Esophagus squamous epithelium (tissue), 4 donors: ENCODE measurements around the gene ZFP36.

Experiments
- CTCF ChIP-seq, 6 experiments: fragments of 450-650 bp in 4 of 6; fragments of 200-600 bp in 2 of 6; sonication (generic) in 2 of 6; IDR thresholded peaks; one replicate each; pipeline ENCODE4 v1.5.1; 2016 to 2019; ENCODE audit warnings: antibody characterized with exemption in 6 of 6, mild to moderate bottlenecking in 4 of 6, moderate library complexity in 4 of 6
- POLR2A ChIP-seq, 4 donors: fragments of 450-650 bp; IDR thresholded peaks; one replicate each; pipeline ENCODE4 v1.6.1; 2017; ENCODE audit warnings: antibody characterized with exemption in 4 of 4, mild to moderate bottlenecking in 4 of 4, moderate library complexity in 3 of 4

GRCh38 chr19:39412867-39413271 is 6.2 kb downstream of the ZFP36 start:
- TF ChIP-seq CTCF (IDR thresholded peaks at IDR 0.05) (no peak), POLR2A (IDR thresholded peaks at IDR 0.05) (peak in 1 of 4 donors; percentile 7)
